GM12873 (cell line): ENCODE data around the gene UBTD2.

Experiments used
- TF ChIP-seq, protein P1 (sequence below): IDR thresholded peaks from 2 replicates; pipeline ENCODE4 v1.5.1; 2012; ENCODE audit warnings: low read depth, mild to moderate bottlenecking, moderate library complexity, low read length, control low read depth; ENCODE audit not compliant: insufficient read depth; ENCODE audit errors: missing control alignments

The UBTD2 gene

GRCh38 chr5:172255444-172255843 lies 28.1 kb downstream of the UBTD2 start:
- TF ChIP-seq, protein P1, sequence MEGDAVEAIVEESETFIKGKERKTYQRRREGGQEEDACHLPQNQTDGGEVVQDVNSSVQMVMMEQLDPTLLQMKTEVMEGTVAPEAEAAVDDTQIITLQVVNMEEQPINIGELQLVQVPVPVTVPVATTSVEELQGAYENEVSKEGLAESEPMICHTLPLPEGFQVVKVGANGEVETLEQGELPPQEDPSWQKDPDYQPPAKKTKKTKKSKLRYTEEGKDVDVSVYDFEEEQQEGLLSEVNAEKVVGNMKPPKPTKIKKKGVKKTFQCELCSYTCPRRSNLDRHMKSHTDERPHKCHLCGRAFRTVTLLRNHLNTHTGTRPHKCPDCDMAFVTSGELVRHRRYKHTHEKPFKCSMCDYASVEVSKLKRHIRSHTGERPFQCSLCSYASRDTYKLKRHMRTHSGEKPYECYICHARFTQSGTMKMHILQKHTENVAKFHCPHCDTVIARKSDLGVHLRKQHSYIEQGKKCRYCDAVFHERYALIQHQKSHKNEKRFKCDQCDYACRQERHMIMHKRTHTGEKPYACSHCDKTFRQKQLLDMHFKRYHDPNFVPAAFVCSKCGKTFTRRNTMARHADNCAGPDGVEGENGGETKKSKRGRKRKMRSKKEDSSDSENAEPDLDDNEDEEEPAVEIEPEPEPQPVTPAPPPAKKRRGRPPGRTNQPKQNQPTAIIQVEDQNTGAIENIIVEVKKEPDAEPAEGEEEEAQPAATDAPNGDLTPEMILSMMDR = no peak

DNA sequence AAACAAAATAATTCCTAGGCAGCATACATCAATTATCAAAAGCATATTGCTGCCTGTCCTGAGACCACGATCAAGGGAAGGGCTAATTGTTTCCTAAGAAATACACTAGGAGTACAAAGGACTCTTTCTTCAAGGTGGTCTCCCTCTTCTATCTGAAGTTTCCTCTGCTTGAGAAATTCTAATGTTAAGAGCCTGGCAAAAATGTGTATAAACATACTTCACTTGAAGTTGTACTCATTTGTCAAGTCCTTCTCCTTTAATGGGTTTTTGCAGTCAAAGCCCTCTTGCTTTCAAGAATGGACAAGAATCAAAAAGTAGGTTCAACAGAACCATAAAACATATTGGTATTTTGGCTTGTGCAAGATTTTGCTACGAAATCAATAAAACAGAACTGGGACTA lies 31.1 kb downstream of the UBTD2 start:
- TF ChIP-seq, protein P1 = no peak

- TF ChIP-seq, protein P1 = no peak
Observed at GRCh38 chr5:172251419-172251818, 32.1 kb downstream of the UBTD2 start.

GRCh38 chr5:172248637-172249036 lies 34.9 kb downstream of the UBTD2 start:
- TF ChIP-seq, protein P1 = no peak

DNA sequence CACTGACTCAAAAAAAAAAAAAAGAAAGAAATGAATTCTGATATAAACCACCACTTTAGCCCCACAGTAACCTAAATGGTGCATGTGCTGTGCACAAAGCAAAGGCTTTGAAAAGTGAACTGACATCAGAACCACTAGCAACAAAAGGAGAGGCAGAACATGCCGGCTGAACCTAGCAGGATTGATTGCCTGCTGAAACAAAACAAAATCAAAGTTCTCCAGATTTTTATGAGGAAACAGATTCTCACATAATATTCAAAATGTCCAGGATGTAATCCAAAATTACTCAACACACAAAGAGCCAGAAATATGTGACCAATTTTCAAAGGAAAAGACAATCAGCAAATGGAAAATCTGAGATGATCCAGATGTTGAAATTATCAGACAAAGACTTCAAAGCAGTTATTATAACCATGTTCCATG lies 37.9 kb downstream of the UBTD2 start:
- TF ChIP-seq, protein P1 = no peak

DNA sequence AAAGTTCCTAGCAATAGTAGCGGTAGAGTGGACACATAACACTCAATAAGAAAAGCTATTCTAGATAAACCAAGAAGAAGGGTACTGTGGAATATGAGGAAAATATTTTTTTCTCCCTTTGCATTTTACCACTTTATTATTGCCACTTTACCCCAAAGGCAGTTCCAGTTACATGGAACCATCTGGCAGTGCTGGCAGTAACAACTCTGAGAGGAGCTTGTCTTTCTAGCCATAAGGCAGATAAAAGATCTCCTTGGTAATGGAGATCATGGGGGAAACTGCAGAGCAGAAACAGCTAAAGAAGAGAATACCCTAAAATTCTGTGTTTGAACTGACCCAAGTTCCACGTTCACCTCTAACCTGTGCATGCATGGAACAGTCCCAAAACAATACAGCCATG lies 38.5 kb downstream of the UBTD2 start:
- TF ChIP-seq, protein P1 = no peak

GRCh38 chr5:172243302-172243701 lies 40.3 kb downstream of the UBTD2 start:
- TF ChIP-seq, protein P1 = no peak
